GM19452 (cell line): ENCODE measurements around the gene TCP1.
A peak's percentile ranks its signal among the peaks of the same experiment; 100 is the strongest.
"Not testable (repeated sequence)": the region's sequence is repeated elsewhere in the genome, so short reads cannot be mapped to it uniquely, and the experiment has no call there.

Experiments used
- ATAC-seq: cut with Tn5 transposase; IDR thresholded peaks from one replicate; pipeline ENCODE4 v1.9.1; 2021; ENCODE audit not compliant: unreplicated experiment

The TCP1 gene

DNA sequence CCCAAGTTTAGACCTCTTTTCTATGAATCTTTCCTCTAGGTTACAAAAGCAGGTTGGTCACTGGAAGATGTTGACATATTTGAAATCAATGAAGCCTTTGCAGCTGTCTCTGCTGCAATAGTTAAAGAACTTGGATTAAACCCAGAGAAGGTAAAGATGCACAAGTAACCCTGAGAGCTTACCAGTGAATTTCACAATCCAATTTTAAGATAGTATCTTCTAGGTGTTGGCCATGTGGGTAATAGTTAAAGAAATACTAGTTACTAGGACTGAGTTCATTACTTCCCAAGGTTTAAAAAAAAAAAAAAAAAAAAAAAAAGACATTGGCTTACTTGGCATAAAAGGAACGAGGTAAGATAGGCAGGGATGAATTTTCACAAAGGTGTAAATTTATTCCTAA lies 11.3 kb downstream of the TCP1 start:
- ATAC-seq: no peak

DNA sequence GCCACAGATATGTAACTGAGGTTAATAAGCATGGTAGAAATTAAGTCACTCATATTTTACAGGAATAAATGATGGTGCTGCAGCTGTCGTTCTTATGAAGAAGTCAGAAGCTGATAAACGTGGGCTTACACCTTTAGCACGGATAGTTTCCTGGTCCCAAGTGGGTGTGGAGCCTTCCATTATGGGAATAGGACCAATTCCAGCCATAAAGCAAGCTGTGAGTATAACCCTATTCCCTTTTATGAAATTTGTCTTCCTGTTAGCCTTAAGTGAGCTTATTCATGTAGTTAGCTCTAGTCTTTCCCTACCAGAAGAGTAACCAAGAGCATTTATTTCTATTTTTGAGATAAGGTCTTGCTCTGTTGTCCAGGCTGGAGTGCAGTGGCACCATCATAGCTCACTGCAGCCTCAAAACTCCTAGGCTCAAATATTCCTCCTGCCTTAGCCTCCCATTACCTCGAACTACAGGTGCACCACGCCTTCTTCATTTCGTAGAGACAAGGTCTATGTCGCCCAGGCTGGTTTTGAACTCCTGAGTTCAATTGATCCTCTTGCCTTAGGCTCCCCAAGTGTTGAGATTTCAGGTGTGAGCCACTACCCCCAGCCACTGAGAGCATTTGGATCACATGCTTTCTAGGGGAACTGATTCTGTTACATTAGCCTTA lies 12.0 kb downstream of the TCP1 start:
- ATAC-seq: no peak

DNA sequence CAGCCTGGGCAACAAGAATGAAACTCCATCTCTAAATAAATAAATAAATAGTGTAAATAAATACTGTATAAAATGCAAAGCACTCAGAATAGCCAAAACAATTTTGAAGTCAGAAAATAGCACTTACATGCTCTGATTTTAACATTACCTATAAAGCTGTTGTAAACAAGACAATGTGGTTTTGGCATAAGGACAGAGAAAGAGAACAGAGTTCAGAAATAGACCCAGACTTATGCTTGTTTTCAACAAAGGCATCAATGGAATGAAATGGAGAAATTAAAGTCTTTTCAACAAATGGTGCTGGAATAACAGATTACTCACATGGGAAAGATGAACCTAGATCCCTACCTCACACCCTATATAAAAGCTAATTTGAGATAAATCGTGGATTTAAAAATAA lies 17.2 kb downstream of the TCP1 start:
- ATAC-seq: no peak

DNA sequence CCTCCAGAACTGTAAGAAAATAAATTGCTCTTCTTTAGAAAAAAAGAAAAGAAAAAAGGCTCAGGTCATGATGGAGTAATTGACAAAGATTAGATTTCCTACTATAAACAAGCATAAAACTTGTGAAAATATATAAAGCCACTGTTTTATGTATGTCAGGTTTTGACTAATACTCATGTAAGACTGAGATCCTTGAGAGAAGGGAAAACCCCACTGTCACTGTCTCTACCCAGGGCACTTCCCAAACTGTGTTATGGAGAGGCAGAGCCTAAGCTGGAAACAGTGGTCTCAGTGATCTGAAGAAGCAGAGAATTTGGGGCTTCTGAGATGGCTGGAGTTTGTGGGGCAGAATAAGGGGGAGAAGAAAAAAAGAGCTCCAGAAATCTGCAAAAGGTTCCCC lies 19.9 kb downstream of the TCP1 start:
- ATAC-seq: no peak

DNA sequence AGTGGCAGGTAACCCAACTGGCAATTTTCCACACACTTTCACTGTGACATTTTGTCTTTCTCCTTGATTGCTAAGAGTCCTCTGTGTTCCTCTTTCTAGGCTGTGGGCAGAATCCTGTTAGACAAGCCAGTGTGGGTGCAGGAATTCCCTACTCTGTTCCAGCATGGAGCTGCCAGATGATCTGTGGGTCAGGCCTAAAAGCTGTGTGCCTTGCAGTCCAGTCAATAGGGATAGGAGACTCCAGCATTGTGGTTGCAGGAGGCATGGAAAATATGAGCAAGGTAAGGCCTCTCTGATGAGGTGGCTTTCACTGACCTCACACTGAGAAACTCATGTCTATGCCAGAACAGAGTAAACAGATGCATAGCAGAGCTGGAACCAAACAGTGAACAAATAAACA lies 22.5 kb downstream of the TCP1 start:
- no peak for ATAC-seq

DNA sequence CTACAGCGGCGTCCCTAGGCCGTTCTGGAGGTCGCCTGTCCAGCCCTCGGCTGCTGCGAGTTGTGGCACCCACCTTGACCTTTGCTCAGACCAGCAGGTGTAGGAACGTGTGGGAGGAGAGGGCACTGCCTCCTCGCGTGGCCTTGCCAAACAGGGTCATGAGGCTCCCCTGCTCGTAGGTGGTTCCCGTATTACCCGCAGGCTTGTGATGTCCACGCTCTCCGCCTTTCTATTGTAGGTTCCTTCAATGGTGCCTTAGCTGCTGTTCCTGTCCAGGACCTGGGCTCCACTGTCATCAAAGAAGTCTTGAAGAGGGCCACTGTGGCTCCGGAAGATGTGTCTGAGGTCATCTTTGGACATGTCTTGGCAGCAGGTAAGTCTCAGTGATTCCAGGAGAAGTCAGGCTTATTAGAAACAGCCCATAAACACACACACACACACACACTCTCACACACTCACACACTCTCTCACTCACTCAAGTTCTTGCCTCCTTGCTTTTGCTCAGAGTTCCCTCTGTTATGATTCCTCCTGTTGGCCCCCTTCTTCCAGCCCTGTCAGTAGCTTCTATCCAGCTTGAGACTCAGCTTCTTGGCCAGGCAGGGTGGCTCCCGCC lies 26.6 kb downstream of the TCP1 start:
- ATAC-seq: peak; percentile 4

DNA sequence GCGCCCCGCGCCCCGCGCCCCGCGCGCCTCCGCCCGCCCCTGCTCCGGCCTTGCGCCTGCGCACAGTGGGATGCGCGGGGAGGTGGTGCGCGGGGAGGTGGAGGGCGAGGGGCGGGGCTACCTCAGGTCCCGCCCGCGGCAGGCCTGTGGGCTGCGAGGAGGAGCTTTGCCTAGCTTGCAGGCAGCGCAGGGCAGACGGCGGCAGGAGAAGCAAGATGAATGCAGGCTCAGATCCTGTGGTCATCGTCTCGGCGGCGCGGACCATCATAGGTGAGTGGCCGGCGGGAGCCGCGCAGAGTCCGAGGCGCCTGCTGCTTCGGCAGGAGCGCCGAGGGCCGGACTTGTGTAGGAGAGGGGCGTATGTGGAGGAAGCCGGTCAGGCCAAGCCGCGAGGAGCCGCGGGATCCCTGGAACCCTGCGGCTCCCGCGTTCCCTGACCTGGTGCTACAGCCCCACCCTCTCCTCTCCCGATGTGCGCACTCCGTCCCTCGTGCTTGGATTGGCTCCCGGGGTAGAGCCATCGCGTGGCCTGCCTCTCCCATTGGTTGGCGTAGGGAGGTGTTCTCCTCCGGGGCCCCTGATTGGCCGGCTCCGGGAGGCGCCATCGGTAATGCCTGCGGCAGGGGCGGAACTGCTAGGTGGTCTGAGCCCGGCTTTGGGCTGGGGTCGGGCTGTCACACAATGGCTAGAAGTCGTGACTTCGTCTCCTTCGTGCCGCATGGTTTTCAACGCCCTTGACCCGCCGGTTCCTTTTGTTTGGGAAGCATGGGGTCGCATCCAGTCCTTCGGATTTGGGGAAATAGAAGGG lies 27.3 kb downstream of the TCP1 start, which contains the start of gene ACAT2:
ACAT2 (plus strand) TSS at position 173 of the 808 bp plus-strand sequence; CDS start at position 216, 43 bp downstream.
- ATAC-seq: peak; percentile 98

DNA sequence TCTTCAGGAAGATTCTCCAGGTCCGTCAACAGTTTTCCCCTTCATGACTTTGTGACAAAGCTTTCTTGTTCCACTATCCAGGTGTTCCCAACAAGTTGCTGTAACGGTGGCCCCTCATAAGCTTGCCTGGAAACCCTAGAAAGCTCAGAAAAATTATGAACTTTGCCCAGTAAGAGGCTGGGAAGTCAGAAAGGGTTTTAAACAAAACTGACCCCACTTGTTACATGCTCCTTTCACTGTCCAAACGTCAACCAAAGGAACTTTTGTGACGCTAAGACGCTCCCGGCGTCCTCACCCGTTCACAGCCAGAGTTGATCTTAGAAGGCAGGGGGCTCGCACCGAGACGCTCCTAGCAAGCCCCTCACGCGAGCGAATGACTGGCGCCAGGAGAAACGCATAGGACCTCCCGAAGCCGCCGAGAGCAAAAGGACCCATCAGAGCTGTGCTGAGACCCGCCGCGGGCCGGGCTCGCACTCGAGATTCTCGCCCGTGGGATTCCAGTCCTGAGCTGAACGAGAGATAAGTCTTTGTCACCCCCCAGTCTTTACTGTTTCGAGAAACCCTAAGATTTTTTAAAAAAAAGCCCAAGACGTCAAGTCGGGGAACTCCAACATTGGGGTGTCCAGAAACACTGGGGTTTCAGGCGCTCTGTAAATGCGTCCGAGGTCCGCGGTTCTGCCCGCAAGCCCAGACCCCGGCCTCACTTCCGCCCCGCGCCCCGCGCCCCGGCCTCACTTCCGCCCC lies 28.1 kb downstream of the TCP1 start:
- ATAC-seq: peak; percentile 3

DNA sequence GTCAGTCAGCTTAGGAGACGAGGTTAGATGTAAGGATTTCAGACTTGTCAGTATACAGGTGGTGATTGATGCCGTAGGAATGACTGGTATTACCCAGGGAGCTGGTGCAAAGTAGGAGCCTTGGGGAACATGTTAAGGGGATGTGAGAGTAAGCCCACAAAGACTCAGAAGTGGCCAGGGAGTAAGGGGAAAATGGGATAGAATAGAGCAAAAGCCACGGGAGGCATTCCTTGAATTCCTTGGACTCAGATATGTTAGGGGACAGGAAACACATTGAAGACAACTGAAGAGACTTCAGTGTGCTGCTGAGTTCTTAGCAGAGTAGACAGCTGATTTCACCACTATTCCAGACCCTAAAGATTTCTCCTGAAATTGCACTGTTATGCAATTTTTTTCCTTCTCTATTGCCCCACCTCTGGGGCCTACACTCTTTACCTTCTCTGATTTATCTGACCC lies 28.8 kb downstream of the TCP1 start:
- ATAC-seq: no peak

DNA sequence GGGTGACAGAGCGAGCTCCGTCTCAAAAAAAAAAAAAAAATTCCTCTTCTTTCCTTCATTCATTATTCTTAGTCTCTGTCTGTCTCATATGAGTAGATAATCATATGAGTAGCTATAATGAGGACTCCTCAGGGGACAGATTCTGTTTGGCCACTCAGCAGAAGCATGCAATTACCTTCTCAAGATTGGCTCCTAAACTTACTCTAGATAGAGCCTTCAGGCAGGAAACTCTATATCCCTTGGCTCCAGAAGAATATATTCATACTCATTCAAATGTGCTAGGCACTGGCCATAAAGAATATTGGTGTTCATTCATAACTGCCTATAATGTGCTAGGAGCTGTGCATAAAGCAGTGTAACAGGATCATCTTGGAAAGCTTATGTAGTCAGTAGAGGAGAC lies 29.8 kb downstream of the TCP1 start:
- ATAC-seq: no peak

DNA sequence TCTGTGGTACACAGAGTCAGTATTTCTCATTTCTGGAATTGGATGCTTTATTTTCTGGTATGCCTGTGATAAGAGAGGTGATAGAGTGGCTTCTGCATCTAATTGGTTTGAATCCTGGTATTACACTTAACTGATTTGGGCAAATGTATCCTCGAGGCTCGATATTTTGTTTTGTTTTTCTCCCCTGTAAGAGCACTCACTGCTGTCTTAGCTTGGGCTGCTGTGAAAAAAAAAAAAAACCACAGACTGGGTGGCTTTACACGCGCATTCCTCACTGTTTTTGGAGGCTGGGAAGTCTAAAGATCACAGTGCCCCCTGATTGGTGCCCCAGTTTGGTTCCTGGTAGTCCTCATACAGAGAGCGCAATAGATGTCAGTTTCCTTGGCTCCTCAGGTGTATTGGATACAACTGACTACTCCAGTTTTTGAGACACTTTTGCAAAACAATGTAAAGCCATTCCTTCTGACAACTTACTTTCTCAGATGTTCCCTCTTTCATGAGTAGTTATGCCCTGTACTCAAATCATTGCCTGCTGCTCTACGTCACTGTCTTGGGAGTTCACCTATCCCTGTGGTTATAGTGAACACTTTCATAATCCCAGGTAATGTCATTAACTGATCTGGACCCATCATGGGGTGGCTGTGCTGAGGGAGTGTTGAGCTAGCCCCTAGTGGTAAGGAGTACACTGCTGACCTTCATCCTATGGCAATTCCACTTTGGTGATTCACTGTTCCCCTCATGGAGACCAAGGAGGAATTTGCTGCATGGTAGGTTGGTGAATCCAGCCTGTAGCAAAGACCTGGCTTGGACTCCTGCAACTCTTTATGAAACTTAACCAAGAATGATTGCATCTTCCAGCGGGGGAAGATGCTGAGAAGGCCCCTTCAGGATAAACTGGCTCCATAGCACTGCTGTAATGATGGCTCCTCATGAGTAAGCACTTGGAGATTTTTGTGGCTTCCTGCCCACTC lies 31.1 kb downstream of the TCP1 start:
- ATAC-seq: no peak

DNA sequence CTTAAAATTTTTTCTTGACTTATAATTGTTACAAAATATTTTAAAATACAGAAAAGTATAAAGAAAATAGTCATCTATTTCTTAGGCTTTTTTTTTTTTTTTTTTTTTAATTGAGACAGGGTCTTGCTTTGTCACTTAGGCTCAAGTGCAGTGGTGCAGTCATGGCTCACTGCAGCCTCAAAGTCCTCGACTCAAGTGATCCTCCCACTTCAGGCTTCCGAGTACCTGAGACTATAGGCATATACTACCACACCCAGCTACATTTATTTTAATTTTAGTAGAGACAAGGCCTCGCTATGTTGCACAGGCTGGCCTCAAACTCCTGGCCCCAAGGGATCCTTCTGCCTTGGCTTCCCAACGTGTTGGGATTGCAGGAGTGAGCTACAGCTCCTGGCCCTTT lies 32.9 kb downstream of the TCP1 start:
- ATAC-seq: no peak

DNA sequence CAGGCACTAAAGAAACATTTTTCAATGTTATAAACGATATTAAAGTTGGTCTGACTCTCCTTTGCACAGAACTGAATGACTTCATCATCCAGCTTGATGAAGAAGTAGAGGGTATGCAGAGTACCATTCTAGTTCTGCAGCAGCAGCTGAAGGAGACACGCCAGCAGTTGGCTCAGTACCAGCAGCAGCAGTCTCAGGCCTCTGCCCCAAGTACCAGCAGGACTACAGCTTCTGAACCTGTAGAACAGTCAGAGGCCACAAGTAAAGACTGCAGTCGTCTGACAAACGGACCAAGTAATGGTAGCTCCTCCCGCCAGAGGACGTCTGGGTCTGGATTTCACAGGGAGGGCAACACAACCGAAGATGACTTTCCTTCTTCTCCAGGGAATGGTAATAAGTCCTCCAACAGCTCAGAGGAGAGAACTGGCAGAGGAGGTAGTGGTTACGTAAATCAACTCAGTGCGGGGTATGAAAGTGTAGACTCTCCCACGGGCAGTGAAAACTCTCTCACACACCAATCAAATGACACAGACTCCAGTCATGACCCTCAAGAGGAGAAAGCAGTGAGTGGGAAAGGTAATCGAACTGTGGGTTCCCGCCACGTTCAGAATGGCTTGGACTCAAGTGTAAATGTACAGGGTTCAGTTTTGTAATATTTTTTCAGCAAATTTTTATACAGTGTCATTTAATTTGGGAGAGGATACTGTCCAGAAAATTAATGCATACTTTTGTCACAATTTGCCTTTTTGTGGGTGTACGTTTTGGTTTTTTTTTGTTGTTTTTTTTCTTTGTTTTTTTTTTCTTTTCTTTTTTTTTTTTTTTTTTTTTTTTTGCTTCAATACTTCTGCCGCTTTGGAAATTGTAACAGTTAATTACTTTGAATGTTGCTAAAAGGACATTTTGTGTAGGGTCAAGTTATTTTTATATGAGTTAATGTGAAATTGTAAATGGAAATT lies 34.2 kb downstream of the TCP1 start:
- ATAC-seq: no peak

DNA sequence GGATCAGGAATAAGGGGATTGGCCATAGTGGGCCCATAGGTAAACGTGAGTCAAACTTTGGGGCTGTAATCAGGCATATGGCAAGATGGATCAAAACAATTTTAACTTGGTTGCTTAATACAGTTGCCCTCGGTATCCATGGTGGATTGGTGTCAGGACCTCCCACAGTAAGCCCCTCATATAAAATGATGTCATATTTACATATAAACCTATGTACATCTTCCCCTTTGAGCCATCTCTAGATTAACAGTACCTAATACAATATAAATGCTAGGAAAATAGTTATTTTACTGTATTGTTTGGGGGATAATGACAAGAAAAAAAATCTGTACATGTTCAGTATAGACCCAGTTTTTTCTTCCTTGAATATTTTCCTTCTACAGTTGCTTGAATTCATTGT lies 35.0 kb downstream of the TCP1 start:
- ATAC-seq: no peak

DNA sequence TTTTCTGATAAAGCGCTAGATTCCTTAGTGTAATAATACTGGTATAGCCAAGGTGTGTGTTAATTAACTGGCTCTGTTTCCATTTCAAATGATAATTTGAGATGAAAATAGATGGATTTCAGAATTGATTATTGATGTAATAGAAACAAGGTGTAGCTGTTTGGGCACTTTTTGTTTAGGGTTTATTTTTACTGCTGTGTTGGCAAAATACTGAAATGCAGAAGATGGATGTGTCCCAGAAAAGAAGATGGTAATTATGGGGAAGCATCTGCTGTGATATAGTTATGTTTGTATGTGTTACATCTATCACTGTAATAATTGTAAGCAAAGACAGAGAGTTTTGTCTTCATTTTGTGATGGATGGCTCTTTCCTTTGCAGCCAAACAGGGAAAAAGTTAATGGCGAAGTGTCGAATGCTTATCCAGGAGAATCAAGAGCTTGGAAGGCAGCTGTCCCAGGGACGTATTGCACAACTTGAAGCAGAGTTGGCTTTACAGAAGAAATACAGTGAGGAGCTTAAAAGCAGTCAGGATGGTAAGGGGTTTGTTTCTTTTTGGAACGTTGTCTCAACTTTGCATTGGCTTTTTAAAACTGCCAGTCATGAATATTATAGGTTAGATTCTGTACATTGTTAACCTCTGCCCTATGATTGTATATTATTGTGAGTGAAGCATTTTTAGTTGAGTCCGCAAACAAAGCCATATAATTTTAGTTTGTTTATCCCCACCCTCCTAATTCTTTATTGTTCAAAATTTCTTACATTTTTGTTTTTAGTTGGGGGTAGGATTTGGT lies 36.1 kb downstream of the TCP1 start:
- ATAC-seq: no peak

DNA sequence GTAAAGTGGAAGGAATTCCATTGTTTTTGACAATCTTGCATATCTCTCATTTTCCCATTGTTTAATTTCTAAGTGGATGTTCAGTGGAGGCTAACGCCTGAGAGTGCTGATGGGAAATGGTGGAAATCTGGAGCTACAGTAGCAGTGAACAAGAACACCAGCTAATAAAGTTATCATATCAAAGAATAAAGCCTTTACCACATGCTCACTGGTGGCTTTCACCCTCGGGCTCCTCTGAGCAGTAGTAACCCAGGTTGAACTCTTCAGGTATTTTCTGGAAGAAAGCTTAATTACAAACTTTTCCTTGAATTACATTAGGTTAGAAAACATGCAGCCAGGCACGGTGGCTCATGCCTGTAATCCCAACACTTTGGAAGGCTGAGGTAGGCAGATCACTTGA lies 38.0 kb downstream of the TCP1 start:
- no peak for ATAC-seq

DNA sequence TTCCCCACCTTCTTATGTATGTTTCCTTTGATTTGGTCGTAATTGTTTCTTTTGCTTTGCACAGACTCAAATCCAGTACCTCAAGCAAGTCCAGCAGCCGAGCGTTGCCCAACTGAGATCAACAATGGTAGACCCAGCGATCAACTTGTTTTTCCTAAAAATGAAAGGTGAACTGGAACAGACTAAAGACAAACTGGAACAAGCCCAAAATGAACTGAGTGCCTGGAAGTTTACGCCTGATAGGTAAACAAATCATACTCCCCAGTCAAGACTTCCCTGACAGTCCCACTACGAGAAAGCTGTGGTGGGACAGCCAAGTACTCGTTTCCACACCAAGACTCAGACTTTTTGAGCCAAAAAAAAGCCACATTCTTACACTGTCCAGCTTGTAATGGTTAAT lies 41.3 kb downstream of the TCP1 start:
- ATAC-seq: not testable (repeated sequence)

DNA sequence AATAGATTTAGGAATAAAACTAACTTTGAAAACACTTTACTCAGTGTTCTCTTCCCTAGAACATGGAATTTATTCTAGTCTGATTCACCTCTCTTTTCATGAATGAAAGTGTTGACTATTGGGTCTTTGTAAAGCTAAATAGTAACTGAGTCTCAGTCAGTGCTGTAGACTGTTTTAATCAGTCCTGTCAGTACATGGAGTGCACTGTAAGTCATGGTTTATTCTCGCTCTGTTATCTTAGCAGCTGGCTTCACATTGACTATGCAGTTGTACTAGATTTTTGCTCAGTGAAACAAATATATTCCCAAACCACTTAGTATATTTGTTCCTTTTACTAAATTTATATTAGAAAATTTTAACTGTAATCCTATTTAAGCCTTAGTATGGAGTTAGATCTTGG lies 42.6 kb downstream of the TCP1 start:
- no peak for ATAC-seq
